Measurements from ENCODE around the gene MEF2B. TPM values are rescaled to one million over a fixed set of nuclear protein-coding genes. Genes with fewer than 3 reads are reported as not detected.

MEF2B gene
- total RNA-seq, 1 experiment from 2014 or later: 1.1 TPM

- ChIA-PET POLR2A (no interaction called here), CTCF (interaction anchor here (0.6 kb wide), 1 partner anchor 30 kb away, joined by 8 read pairs; no protein-coding TSS in a partner anchor)
- TF ChIP-seq TCF7L2 (IDR thresholded peaks at IDR 0.05; ENCODE audit: low read depth, low read length) (no peak), POLR2AphosphoS5 (IDR thresholded peaks at IDR 0.05; ENCODE audit: low read depth, low read length) (no peak), CTCF (IDR thresholded peaks at IDR 0.05) (no peak), SIN3A (IDR thresholded peaks at IDR 0.05; ENCODE audit: borderline replicate concordance, insufficient read depth, low read depth, low read length) (no peak), REST (IDR thresholded peaks at IDR 0.05; ENCODE audit: insufficient read depth in 1 of 2, low read depth in 2 of 2, low read length in 1 of 2) (no peak)
- in situ Hi-C loops (cut with HindIII; ENCODE audit: low pct_unique_long_range_greater_than_20kb, low sequenced_read_pairs): no loop called here
- intact Hi-C loops (cut with micrococcal nuclease; ENCODE audit: unreplicated experiment): no loop called here
- H3K4me1 ChIP-seq (ENCODE audit: control insufficient read depth, insufficient read depth, low read length): no peaks in the 10 kb centered on the region
- H3K27ac ChIP-seq (ENCODE audit: low read length): no peak overlapping the region
- no peak overlapping the region for H3K4me3 ChIP-seq (ENCODE audit: low read depth in 2 of 2, low read length in 2 of 2)
- no peaks in the 10 kb centered on the region for H3K27me3 ChIP-seq (ENCODE audit: control insufficient read depth, insufficient read depth, low read length)
- BruUV-seq (replicated peaks): no TSS peak
- ATAC-seq: no peak
- no peaks in the 10 kb centered on the region for H3K36me3 ChIP-seq (ENCODE audit: control insufficient read depth, insufficient read depth, low read length)
- no peak for DNase-seq (ENCODE audit: low read depth, low spot score)
- H3K9me3 ChIP-seq (ENCODE audit: control insufficient read depth, insufficient read depth, low read depth, low read length): no peaks in the 10 kb centered on the region
Measured at GRCh38 chr19:19110410-19111135, 59.5 kb downstream of the MEF2B start.

GRCh38 chr19:19109601-19110000 lies 60.5 kb downstream of the MEF2B start:
- Histone ChIP-seq H3K4me1 (ENCODE audit: control insufficient read depth, insufficient read depth, low read length) (no peaks in the 10 kb centered on the region), H3K36me3 (ENCODE audit: control insufficient read depth, insufficient read depth, low read length) (no peaks in the 10 kb centered on the region), H3K4me3 (ENCODE audit: low read depth in 2 of 2, low read length in 2 of 2) (no peak overlapping the region), H3K27me3 (ENCODE audit: control insufficient read depth, insufficient read depth, low read length) (no peaks in the 10 kb centered on the region), H3K27ac (ENCODE audit: low read length) (no peak overlapping the region), H3K9me3 (ENCODE audit: control insufficient read depth, insufficient read depth, low read depth, low read length) (no peaks in the 10 kb centered on the region)
- ChIA-PET CTCF (no interaction called here), POLR2A (no interaction called here)
- intact Hi-C loops (cut with micrococcal nuclease; ENCODE audit: unreplicated experiment): no loop called here
- ATAC-seq: no peak
- DNase-seq (ENCODE audit: low read depth, low spot score): no peak
- BruUV-seq (replicated peaks): no TSS peak
- in situ Hi-C loops (cut with HindIII; ENCODE audit: low pct_unique_long_range_greater_than_20kb, low sequenced_read_pairs): no loop called here
- TF ChIP-seq POLR2AphosphoS5 (IDR thresholded peaks at IDR 0.05; ENCODE audit: low read depth, low read length): no peak
- TF ChIP-seq CTCF (IDR thresholded peaks at IDR 0.05): no peak
- no peak for TF ChIP-seq TCF7L2 (IDR thresholded peaks at IDR 0.05; ENCODE audit: low read depth, low read length)
- TF ChIP-seq SIN3A (IDR thresholded peaks at IDR 0.05; ENCODE audit: borderline replicate concordance, insufficient read depth, low read depth, low read length): no peak
- TF ChIP-seq REST (IDR thresholded peaks at IDR 0.05; ENCODE audit: insufficient read depth in 1 of 2, low read depth in 2 of 2, low read length in 1 of 2): no peak

Measured in Panc1 (cell line).